SK-N-SH treated with all-trans-retinoic acid at 6 μM for 48 hours (cell line): ENCODE data around the gene BCKDHA.

Experiments
- ATAC-seq: fragments of 200-7000 bp; cut with Tn5 transposase; 3 replicates; pipeline ENCODE4 v1.9.1; 2020; ENCODE audit warnings: mild to moderate bottlenecking, moderate library complexity
- ARNTL ChIP-seq: fragments of 450-650 bp; formaldehyde crosslinking; IDR thresholded peaks from 2 replicates; pipeline ENCODE4 v1.5.0; 2020; ENCODE audit warnings: low read depth, mild to moderate bottlenecking, moderate library complexity, borderline replicate concordance
- BACH2 ChIP-seq: fragments of 250-450 bp; sonication (Bioruptor Pico); IDR thresholded peaks from 2 replicates; pipeline ENCODE4 v1.9.0; 2021; ENCODE audit warnings: mild to moderate bottlenecking, borderline replicate concordance
- CREB5 ChIP-seq: fragments of 250-450 bp; sonication (Bioruptor Pico); IDR thresholded peaks from 2 replicates; pipeline ENCODE4 v1.5.1; 2020; ENCODE audit warnings: low read depth, mild to moderate bottlenecking, moderate library complexity
- CSDC2 ChIP-seq: fragments of 250-450 bp; sonication (Bioruptor Pico); IDR thresholded peaks from 2 replicates; pipeline ENCODE4 v1.5.0; 2020; ENCODE audit warnings: mild to moderate bottlenecking, moderate library complexity
- ESRRG ChIP-seq: fragments of 250-450 bp; sonication (Bioruptor Pico); IDR thresholded peaks from 2 replicates; pipeline ENCODE4 v1.6.1; 2021; ENCODE audit warnings: mild to moderate bottlenecking
- GLIS3 ChIP-seq: fragments of 250-450 bp; sonication (Bioruptor Pico); IDR thresholded peaks from 2 replicates; pipeline ENCODE4 v1.5.0; 2020; ENCODE audit warnings: mild to moderate bottlenecking, moderate library complexity
- OSR1 ChIP-seq: fragments of 250-450 bp; sonication (Bioruptor Pico); IDR thresholded peaks from 2 replicates; pipeline ENCODE4 v1.8.0; 2022; ENCODE audit warnings: moderate library complexity, mild to moderate bottlenecking, inconsistent platforms
- PATZ1 ChIP-seq: fragments of 250-450 bp; sonication (Bioruptor Pico); IDR thresholded peaks from 2 replicates; pipeline ENCODE4 v1.8.0; 2020; ENCODE audit warnings: mild to moderate bottlenecking, moderate library complexity, borderline replicate concordance
- PPARA ChIP-seq: fragments of 250-450 bp; sonication (Bioruptor Pico); IDR thresholded peaks from 2 replicates; pipeline ENCODE4 v1.5.0; 2020; ENCODE audit warnings: mild to moderate bottlenecking, borderline replicate concordance
- RARB ChIP-seq: fragments of 250-450 bp; sonication (Bioruptor Pico); IDR thresholded peaks from 2 replicates; pipeline ENCODE4 v1.8.0; 2021; ENCODE audit warnings: mild to moderate bottlenecking, moderate library complexity
- SNAI2 ChIP-seq: fragments of 250-450 bp; sonication (Bioruptor Pico); IDR thresholded peaks from 2 replicates; pipeline ENCODE4 v1.5.0; 2020; ENCODE audit warnings: mild to moderate bottlenecking, moderate library complexity
- TCF4 ChIP-seq: fragments of 250-450 bp; sonication (Bioruptor Pico); IDR thresholded peaks from 2 replicates; pipeline ENCODE4 v1.8.0; 2021; ENCODE audit warnings: mild to moderate bottlenecking, moderate library complexity, borderline replicate concordance
- TOX ChIP-seq: fragments of 250-450 bp; sonication (Bioruptor Pico); IDR thresholded peaks from 2 replicates; pipeline ENCODE4 v1.8.0; 2021; ENCODE audit warnings: mild to moderate bottlenecking, moderate library complexity, borderline replicate concordance
- ZC3H10 ChIP-seq: fragments of 250-450 bp; sonication (Bioruptor Pico); IDR thresholded peaks from 2 replicates; pipeline ENCODE4 v1.5.1; 2021; ENCODE audit warnings: mild to moderate bottlenecking, moderate library complexity
- ZFP3 ChIP-seq: fragments of 250-450 bp; sonication (Bioruptor Pico); IDR thresholded peaks from 2 replicates; pipeline ENCODE4 v1.5.0; 2020; ENCODE audit warnings: mild to moderate bottlenecking, moderate library complexity
- ZFP30 ChIP-seq: fragments of 450-650 bp; formaldehyde crosslinking; IDR thresholded peaks from 2 replicates; pipeline ENCODE4 v1.5.0; 2022; ENCODE audit warnings: mild to moderate bottlenecking, moderate library complexity
- ZNF565 ChIP-seq: fragments of 450-650 bp; formaldehyde crosslinking; conservative IDR thresholded peaks from 2 replicates; pipeline ENCODE4 v1.5.0; 2020; ENCODE audit warnings: low read depth, mild to moderate bottlenecking, moderate library complexity
- ZNF70 ChIP-seq: fragments of 450-650 bp; formaldehyde crosslinking; IDR thresholded peaks from 2 replicates; pipeline ENCODE4 v1.5.0; 2020; ENCODE audit warnings: mild to moderate bottlenecking, moderate library complexity
- TF ChIP-seq, protein P1 (sequence below): fragments of 250-450 bp; sonication (Bioruptor Pico); IDR thresholded peaks from 2 replicates; pipeline ENCODE4 v1.5.1; 2021; ENCODE audit warnings: mild to moderate bottlenecking, moderate library complexity
- TF ChIP-seq, protein P2 (sequence below): fragments of 250-450 bp; sonication (Bioruptor Pico); IDR thresholded peaks from 2 replicates; pipeline ENCODE4 v1.8.0; 2021; ENCODE audit warnings: low read depth, mild to moderate bottlenecking, moderate library complexity, borderline replicate concordance
- TF ChIP-seq, protein P3 (sequence below): fragments of 250-450 bp; sonication (Bioruptor Pico); IDR thresholded peaks from 2 replicates; pipeline ENCODE4 v1.5.0; 2020; ENCODE audit warnings: mild to moderate bottlenecking, moderate library complexity

The BCKDHA gene

GRCh38 chr19:41443813-41444455 lies 46.3 kb downstream of the BCKDHA start:
- TF ChIP-seq SNAI2 (CRISPR knock-in tag) (no peak), ZFP3 (no peak), PPARA (CRISPR knock-in tag) (no peak), CSDC2 (CRISPR knock-in tag) (no peak), OSR1 (no peak), ZNF70 (CRISPR knock-in tag) (no peak), ZC3H10 (no peak), ZFP30 (no peak), RARB (no peak), ARNTL (no peak)
- TF ChIP-seq, protein P1, sequence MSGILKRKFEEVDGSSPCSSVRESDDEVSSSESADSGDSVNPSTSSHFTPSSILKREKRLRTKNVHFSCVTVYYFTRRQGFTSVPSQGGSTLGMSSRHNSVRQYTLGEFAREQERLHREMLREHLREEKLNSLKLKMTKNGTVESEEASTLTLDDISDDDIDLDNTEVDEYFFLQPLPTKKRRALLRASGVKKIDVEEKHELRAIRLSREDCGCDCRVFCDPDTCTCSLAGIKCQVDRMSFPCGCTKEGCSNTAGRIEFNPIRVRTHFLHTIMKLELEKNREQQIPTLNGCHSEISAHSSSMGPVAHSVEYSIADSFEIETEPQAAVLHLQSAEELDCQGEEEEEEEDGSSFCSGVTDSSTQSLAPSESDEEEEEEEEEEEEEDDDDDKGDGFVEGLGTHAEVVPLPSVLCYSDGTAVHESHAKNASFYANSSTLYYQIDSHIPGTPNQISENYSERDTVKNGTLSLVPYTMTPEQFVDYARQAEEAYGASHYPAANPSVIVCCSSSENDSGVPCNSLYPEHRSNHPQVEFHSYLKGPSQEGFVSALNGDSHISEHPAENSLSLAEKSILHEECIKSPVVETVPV (CRISPR knock-in tag), result no peak
- TF ChIP-seq, protein P2, sequence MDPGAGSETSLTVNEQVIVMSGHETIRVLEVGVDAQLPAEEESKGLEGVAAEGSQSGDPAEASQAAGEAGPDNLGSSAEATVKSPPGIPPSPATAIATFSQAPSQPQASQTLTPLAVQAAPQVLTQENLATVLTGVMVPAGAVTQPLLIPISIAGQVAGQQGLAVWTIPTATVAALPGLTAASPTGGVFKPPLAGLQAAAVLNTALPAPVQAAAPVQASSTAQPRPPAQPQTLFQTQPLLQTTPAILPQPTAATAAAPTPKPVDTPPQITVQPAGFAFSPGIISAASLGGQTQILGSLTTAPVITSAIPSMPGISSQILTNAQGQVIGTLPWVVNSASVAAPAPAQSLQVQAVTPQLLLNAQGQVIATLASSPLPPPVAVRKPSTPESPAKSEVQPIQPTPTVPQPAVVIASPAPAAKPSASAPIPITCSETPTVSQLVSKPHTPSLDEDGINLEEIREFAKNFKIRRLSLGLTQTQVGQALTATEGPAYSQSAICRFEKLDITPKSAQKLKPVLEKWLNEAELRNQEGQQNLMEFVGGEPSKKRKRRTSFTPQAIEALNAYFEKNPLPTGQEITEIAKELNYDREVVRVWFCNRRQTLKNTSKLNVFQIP (CRISPR knock-in tag), result no peak

DNA sequence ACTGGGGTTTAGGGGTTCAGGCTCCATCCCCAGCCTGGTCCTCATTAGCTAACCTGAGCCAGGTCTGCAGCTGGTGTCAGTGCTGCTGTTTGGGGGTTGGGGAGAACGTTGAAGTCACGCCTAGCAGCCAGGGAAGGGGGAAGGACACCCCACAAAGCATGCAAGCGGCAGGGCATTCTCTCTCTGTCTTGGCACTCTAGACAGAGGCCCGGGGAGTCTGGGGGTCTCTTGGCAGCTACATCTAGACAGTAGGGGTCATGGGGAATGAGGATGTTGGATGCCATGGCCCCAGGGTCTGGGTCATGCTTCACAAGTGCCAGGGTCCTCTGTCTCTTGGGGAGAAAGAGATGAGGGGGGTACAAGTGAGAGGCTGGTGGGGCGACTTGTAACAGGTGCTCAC lies 48.0 kb downstream of the BCKDHA start:
- no peak for TF ChIP-seq TCF4 (CRISPR knock-in tag)
- TF ChIP-seq, protein P2 (CRISPR knock-in tag), result no peak
- no peak for TF ChIP-seq BACH2 (CRISPR knock-in tag)
- no peak for TF ChIP-seq CSDC2 (CRISPR knock-in tag)
- TF ChIP-seq, all 23 proteins: peak for 0
- ATAC-seq, result no peak

More at GRCh38 chr19:41443813-41444455, 46.3 kb downstream of the BCKDHA start:
- no peak for ATAC-seq

GRCh38 chr19:41447732-41448332 lies 50.2 kb downstream of the BCKDHA start:
- ATAC-seq, result no peak
- TF ChIP-seq, protein P3, sequence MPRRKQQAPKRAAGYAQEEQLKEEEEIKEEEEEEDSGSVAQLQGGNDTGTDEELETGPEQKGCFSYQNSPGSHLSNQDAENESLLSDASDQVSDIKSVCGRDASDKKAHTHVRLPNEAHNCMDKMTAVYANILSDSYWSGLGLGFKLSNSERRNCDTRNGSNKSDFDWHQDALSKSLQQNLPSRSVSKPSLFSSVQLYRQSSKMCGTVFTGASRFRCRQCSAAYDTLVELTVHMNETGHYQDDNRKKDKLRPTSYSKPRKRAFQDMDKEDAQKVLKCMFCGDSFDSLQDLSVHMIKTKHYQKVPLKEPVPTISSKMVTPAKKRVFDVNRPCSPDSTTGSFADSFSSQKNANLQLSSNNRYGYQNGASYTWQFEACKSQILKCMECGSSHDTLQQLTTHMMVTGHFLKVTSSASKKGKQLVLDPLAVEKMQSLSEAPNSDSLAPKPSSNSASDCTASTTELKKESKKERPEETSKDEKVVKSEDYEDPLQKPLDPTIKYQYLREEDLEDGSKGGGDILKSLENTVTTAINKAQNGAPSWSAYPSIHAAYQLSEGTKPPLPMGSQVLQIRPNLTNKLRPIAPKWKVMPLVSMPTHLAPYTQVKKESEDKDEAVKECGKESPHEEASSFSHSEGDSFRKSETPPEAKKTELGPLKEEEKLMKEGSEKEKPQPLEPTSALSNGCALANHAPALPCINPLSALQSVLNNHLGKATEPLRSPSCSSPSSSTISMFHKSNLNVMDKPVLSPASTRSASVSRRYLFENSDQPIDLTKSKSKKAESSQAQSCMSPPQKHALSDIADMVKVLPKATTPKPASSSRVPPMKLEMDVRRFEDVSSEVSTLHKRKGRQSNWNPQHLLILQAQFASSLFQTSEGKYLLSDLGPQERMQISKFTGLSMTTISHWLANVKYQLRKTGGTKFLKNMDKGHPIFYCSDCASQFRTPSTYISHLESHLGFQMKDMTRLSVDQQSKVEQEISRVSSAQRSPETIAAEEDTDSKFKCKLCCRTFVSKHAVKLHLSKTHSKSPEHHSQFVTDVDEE (CRISPR knock-in tag), result no peak
- TF ChIP-seq TCF4 (CRISPR knock-in tag), result no peak
- TF ChIP-seq ESRRG (CRISPR knock-in tag), result no peak
- no peak for TF ChIP-seq CSDC2 (CRISPR knock-in tag)
- no peak for TF ChIP-seq ZFP30
- no peak for TF ChIP-seq CREB5 (CRISPR knock-in tag)
- TF ChIP-seq ZNF565 (CRISPR knock-in tag), result no peak
- no peak for TF ChIP-seq ZNF70 (CRISPR knock-in tag)
- no peak for TF ChIP-seq OSR1
- TF ChIP-seq ZFP3, result no peak
- TF ChIP-seq PPARA (CRISPR knock-in tag), result no peak
- TF ChIP-seq SNAI2 (CRISPR knock-in tag), result no peak
- TF ChIP-seq PATZ1 (CRISPR knock-in tag), result no peak
- TF ChIP-seq ZC3H10, result no peak
- TF ChIP-seq GLIS3 (CRISPR knock-in tag), result no peak
- no peak for TF ChIP-seq RARB
- TF ChIP-seq TOX (CRISPR knock-in tag), result no peak
- TF ChIP-seq BACH2 (CRISPR knock-in tag), result no peak
